Measurements from ENCODE around the gene ACSM3.

DNA sequence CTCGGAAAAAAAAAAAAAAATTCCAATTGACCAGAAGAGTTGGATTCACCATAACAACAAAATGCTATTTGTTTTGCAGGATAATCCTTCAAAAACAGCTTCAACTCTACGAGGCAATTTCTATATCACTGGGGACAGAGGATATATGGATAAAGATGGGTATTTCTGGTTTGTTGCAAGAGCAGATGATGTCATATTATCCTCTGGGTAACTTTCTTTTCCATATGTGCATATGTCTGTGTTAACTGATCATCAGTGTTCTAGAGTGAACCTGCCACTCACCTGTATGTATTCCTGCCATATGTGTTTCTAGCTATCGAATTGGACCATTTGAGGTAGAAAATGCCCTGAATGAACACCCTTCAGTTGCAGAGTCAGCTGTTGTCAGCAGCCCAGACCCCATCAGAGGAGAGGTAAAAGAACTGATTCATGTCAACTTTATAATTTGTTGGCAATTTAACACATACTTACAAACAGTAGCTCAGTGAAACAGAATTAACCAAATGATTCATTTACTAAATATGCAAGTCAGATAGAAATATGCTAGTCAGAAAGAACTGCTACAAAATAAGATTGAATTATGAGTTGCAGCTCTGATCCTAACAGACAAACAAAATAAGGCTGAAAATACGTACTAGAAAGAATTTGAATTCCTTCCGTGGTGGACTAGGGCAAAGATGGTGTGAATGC is 28.3 kb downstream of the ACSM3 start:
- TF ChIP-seq, protein P1, sequence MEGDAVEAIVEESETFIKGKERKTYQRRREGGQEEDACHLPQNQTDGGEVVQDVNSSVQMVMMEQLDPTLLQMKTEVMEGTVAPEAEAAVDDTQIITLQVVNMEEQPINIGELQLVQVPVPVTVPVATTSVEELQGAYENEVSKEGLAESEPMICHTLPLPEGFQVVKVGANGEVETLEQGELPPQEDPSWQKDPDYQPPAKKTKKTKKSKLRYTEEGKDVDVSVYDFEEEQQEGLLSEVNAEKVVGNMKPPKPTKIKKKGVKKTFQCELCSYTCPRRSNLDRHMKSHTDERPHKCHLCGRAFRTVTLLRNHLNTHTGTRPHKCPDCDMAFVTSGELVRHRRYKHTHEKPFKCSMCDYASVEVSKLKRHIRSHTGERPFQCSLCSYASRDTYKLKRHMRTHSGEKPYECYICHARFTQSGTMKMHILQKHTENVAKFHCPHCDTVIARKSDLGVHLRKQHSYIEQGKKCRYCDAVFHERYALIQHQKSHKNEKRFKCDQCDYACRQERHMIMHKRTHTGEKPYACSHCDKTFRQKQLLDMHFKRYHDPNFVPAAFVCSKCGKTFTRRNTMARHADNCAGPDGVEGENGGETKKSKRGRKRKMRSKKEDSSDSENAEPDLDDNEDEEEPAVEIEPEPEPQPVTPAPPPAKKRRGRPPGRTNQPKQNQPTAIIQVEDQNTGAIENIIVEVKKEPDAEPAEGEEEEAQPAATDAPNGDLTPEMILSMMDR (IDR thresholded peaks at IDR 0.05 in 2 of 3, conservative IDR thresholded peaks at IDR 0.05 in 1 of 3; ENCODE audit: control insufficient read depth in 2 of 3, extremely low read depth in 1 of 3, insufficient read depth in 1 of 3, low read depth in 3 of 3, low read length in 3 of 3), result no peak
- no peak for TF ChIP-seq IKZF1 (conservative IDR thresholded peaks at IDR 0.05)
- no peak for TF ChIP-seq SP1 (IDR thresholded peaks at IDR 0.05; ENCODE audit: low read depth, low read length)
- no peak for TF ChIP-seq RFX5 (IDR thresholded peaks at IDR 0.05; ENCODE audit: low read depth, low read length)
- no peak for TF ChIP-seq SMC3 (IDR thresholded peaks at IDR 0.05; ENCODE audit: borderline replicate concordance, low read length)
- no peak for TF ChIP-seq FOXK2 (IDR thresholded peaks at IDR 0.05)
- TF ChIP-seq FOXM1 (IDR thresholded peaks at IDR 0.05; ENCODE audit: low read depth, low read length), result no peak
- no peak for TF ChIP-seq GABPA (IDR thresholded peaks at IDR 0.05; ENCODE audit: low read depth)
